GM19099 (cell line): ENCODE measurements around the gene CUBN.

ENCODE experiments used
- POLR2A ChIP-seq: IDR thresholded peaks from 3 replicates; pipeline ENCODE4 v1.6.1; 2011; ENCODE audit warnings: low read depth; ENCODE audit not compliant: insufficient read length; ENCODE audit errors: extremely low read depth

Gene CUBN

DNA sequence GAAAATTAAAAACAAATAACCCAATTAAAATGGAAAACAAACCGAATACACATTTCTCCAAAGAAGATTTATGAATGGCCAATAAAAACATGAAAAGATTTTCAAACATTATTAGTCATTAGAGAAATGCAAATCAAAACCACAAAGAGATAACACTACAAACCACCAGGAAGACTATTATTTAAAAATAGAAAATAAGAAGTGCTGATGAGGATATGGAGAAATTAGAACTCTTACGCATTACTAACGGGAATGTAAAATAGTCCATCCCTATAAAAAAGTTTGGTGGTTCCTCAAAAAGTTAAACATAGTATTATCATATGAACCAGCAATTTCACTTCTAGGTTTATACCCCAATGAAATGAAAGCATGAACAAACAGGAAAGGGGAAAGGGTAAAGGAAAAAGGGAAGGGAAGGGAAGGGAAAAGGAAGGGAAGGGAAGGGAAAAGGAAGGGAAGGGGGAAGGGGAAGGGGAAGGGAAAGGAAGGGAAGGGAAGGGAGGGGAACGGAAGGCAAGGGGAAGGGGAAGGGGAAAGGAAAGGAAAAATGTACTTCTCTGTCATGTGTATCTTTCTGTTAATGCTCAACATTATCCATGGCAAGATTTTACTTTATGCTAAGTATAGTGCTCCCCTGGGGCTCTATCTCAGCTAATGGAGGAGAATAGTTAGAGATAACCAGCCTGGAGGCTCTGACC, 187.1 kb downstream of the CUBN start:
- no peak for TF ChIP-seq POLR2A

DNA sequence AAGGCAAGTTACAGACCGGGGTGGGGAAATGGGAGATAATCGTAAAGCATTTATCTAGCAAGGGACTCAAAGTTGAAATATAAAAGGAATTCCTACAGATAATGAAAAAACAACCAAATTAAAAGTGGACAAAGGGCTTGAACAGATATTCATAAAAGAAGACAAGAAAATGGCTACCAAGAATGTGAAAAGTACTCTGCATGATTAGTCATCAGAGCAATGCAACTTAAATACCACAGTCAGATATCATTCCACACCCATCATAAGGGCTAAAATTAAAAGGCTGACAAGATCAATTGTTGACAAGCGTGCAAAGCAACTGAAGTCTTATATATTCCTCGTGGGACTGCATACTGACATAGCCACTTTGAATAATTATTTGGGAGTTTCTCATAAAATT, 187.7 kb downstream of the CUBN start:
- no peak for TF ChIP-seq POLR2A

DNA sequence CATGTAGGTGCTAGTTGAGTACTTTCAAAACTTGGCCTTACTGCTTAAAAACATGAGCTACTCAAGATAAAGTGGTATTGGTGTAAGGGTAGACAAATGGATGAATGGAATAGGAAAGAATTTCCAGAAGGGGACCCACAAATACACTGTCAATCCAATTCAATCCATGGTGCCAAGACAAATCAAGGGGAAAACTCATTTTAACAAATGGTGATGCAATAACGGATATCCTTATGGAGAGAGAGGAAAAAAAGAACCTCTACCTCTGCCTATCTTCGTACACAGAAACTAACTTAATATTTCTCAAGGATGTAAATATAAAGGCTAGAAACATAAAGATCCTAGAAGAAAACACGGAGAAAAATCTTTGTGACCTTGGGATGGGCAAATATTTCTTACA, 188.5 kb downstream of the CUBN start:
- no peak for TF ChIP-seq POLR2A

DNA sequence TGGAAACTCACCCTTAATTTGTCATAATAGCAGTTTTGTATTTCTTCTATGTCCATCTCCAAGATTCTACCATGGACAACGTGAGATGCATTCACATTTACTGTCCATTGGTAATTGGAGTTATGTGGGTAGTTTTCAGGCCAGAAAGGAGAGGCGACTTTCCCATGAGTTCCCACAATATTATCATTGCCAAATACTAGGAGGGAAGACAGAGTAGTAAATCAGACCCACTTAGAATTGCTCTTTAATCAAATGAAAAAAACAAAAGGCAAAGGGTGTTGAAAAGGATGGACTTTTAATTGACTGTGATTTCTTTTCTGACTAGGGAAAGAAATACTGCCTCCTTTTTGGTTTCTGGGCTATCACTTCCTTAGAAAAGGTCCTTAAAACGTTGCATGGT, 190.7 kb downstream of the CUBN start:
- no peak for TF ChIP-seq POLR2A

DNA sequence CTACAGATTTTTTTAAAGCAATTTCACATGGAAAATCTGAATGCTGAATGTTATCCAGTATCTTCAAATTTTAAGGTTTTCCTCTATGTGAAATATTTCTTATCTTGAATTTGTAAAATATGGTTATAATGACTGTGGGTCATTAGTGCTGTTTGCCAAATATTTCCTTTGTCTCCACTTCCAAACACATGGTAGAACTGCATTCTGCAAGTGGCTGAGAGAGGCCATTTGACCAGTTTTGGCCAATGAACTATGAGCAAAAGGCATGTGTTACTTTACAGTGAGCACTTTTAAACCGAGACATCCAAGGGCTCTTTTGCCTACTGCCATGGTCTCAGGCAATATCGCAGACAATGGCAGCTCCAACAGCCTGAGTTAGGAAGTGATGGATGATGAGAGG, 195.2 kb downstream of the CUBN start:
- TF ChIP-seq POLR2A: no peak

DNA sequence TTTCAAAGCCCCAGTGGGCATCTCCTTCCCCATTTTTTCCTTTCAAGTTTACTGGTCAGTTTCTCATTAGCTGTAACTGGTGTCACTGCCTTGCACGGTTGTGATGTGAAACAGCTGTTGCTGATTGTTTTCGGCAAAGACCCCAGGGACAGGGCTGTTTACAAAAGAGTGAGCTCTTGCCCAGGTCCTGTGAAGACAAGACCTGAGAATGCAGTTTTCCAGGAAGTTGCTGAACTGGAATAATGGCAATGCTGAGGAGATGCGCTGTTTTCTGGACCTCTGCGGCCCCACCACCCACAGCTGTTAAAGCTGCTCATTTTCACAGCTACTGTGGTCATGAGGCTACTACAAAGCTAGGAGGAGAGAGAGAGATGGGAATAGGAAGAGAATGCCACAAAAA, 195.8 kb downstream of the CUBN start:
- no peak for TF ChIP-seq POLR2A

DNA sequence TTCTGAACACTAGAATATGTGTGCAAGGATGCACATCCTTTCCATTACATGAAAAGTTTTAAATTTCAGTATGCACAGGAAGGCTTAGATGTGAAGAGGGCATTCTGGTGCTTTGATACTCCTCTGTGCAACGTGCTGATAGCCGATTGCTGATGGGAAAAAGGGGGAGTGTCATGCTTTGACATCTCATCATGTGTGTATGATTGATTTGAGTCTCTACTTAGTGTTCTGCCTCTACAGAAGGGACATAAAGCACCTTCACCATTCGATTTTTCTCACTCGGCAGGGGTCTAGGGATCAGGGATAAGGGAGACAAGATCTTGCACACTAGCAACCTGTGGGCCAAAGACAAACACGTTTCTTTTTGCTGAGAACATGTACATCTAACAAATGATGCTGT, 197.7 kb downstream of the CUBN start:
- no peak for TF ChIP-seq POLR2A

DNA sequence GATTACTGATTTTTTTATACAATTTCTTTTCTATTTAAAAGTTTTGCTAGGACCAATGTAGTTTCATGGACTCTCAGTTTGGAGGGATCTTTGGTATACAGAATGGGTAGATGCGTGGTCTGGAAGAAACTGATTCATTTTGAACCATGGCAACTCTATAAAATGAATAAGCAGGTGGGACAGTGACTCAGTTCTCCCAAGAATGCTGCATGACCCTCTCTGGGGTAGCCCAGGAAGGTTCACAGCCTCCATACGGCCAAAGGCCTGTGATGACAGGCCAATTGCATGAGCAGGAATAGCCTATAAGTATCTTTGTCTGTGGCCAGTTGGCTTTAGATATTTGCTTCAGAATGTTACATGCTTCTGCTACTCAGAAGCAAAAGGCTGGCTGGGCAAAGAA, 199.1 kb downstream of the CUBN start:
- no peak for TF ChIP-seq POLR2A

DNA sequence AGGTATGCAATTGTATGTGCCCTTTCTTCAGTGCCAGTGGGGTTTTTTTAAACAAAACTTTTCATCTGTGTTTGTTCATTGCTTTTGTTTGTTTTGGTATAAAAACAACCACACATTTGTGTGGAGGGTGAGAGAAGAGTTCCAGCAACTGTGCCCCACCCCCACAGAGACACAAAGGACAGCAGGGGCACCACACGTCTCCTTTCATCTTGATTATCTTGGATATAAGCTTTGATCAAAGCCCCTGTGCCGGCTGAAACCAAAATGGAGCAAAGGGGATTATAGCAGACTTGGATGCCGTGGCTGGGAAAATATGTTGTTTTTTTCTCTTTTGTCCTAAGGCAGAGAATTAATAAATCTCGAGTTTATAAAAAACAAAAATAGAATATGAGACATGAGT, 200.5 kb downstream of the CUBN start:
- TF ChIP-seq POLR2A: no peak

DNA sequence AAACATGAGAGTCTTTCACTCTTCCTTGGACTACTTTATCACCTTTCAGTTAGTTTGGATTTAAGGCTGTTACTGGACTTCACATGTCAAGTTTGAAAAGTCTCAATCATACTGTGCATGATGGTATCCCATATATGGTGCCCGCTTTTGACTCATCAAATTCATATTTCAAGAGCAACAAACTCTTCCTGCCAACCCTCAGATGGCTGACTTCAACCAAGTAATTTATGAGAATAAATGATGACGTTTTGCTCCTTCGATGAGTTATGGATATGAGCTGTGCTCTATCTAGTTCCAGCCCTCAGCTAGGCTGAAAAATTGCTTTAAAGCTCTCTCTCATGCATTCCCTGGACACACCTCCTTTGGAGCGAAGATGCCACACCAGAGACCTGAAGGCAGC, 202.1 kb downstream of the CUBN start:
- no peak for TF ChIP-seq POLR2A

DNA sequence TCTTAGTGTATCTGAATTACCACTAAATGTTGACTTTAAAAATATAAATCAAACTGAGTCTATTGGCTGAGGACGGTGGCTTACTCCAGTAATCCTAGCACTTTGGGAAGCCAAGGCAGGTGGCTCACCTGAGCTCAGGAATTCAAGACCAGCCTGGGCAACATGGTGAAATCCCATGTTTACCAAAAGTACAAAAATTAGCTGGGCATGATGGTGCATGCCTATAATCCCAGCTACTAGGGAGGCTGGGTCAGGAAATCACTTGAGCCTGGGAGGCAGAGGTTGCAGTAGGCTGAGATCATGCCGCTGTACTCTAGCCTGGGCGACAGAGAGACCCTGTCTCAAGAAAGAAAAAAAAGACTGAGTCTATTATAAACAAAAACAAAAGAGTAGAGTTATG, 205.9 kb downstream of the CUBN start:
- no peak for TF ChIP-seq POLR2A

DNA sequence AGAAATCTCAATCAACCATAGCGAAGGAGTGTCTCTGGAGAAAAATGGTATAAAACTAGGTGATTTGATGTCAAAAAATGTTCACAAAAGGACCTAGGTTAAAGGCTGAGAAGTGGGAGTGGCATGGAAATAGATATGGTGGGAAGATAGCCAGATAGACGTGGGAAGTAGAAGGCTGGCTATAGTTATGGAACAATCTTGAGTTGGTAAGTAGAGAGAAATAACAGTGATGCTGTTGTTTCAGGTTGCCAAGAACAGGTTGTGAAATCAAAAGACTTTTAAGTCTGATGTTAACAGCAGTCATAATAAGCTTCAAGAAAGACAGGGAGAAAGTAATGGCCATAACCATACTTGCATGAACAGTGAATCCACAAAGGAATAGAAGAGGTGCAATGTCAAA, 206.3 kb downstream of the CUBN start:
- TF ChIP-seq POLR2A: no peak

DNA sequence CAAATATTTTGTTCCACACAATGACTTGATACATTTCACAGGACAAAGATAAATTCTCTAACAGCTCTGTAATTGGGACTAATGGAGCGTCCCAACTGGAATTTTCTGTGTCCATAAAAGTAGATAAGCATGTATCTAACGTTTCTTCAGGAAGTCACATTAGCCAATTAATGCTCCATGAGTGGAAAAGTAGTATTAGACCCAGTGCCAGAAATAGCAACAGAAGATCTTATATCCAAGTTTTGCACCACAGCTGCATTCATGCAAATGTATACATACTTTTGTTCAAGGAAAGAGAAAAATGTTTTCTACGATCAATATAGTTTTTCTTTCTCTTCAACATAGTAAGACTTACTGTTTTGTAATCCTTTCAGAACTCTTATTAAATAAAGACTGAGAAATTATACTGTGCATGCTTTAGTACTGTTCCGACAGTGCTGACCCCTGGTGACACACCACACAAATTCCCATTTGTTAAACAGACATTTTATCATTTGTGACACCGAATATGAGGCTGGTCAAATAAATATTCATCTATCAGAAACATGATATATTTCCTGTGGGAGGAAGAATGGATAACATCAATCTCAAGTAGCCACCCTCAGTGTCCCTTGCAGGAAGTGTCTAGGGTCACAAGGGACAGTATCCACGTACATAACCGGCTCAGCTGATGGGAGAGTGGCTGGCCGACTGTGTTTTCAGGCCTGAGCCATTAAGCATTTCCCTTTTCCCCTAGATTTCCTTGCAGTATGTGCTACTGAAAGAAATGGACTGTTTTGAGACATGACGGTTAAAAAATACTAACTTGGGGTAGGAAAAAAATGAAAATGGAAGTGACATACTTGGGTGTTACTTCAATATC, 210.3 kb downstream of the CUBN start:
- TF ChIP-seq POLR2A: no peak

DNA sequence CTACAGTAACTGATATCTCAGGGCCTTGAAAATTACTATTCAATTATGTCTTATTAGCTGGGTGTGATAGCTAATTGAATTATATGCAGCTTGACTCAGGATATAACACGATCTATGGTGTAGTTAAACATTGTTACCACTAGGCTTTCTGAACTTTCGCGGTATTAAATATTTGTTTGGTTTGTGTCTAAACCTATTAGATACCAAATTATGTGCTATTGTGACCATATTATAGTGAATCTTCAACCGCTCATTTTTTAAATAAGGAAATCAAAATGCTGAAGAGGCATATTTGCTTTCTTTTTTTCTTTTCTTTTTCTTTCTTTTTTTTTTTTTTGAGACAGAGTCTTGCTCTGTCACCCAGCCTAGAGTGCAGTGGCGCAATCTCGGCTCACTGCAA, 213.1 kb downstream of the CUBN start:
- no peak for TF ChIP-seq POLR2A

DNA sequence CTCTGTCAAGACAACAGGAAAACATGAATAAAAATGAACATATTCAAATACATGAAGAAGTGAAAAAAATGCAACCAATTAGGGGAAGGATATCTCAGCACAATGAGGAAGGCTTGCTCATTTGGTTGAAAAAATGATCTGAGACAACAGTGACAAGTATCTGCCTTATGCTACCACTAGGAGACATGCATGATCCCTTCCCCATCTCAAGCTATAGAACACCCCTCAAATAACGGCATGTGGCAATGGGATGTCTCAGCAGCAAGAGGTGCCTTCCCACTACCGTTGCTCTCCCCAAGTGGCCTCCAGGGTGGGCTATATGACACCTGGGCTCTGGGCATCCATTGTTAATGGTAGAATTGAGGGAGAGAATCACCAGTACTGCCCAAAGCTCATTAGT, 214.3 kb downstream of the CUBN start:
- no peak for TF ChIP-seq POLR2A

DNA sequence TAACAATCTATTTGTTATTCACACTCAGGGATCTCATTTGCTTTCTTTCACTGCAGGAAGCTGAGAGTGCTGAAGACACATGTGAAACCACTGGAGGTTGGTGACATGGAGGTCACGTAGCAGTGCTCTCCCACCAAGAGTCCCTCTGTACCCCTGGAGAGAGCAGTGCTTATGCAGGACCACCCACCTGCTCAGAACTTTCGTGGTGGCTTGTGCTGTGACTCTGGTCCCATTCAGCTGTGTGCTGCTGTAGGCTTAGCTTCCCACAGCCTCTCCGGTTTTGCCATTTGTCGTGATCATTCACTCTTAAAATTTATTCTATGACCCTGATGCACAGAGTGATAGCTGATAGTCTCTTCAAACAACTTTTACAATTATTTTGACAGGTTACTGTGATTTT, 216.3 kb downstream of the CUBN start:
- TF ChIP-seq POLR2A: no peak
